ENCODE data around the gene GNB4. TPM values are rescaled to one million over a fixed set of nuclear protein-coding genes. Genes with fewer than 3 reads are reported as not detected.

The GNB4 gene
- total RNA-seq, 1 donor from 2014 or later = 19.1 TPM

GRCh38 chr3:179391906-179392305 is 59.4 kb downstream of the GNB4 start:
- no peaks in the 10 kb centered on the region for H3K36me3 Mint-ChIP-seq (ENCODE audit: unreplicated experiment)
- TF ChIP-seq, protein P1, sequence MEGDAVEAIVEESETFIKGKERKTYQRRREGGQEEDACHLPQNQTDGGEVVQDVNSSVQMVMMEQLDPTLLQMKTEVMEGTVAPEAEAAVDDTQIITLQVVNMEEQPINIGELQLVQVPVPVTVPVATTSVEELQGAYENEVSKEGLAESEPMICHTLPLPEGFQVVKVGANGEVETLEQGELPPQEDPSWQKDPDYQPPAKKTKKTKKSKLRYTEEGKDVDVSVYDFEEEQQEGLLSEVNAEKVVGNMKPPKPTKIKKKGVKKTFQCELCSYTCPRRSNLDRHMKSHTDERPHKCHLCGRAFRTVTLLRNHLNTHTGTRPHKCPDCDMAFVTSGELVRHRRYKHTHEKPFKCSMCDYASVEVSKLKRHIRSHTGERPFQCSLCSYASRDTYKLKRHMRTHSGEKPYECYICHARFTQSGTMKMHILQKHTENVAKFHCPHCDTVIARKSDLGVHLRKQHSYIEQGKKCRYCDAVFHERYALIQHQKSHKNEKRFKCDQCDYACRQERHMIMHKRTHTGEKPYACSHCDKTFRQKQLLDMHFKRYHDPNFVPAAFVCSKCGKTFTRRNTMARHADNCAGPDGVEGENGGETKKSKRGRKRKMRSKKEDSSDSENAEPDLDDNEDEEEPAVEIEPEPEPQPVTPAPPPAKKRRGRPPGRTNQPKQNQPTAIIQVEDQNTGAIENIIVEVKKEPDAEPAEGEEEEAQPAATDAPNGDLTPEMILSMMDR (IDR thresholded peaks at IDR 0.05; ENCODE audit: partially characterized antibody, unreplicated experiment) = no peak

GRCh38 chr3:179376474-179376873 is 74.8 kb downstream of the GNB4 start:
- Mint-ChIP-seq H3K27ac (ENCODE audit: unreplicated experiment) (no peak overlapping the region), H3K36me3 (ENCODE audit: unreplicated experiment) (no peaks in the 10 kb centered on the region), H3K27me3 (ENCODE audit: unreplicated experiment) (no peaks in the 10 kb centered on the region), H3K4me1 (ENCODE audit: low read depth, unreplicated experiment) (no peaks in the 10 kb centered on the region), H3K4me3 (ENCODE audit: unreplicated experiment) (no peak overlapping the region), H3K9me3 (ENCODE audit: unreplicated experiment) (no peaks in the 10 kb centered on the region)
- TF ChIP-seq, protein P1 (IDR thresholded peaks at IDR 0.05; ENCODE audit: partially characterized antibody, unreplicated experiment) = no peak
- DNase-seq = no peak

More at GRCh38 chr3:179391906-179392305, 59.4 kb downstream of the GNB4 start:
- Mint-ChIP-seq H3K4me1 (ENCODE audit: low read depth, unreplicated experiment) (no peaks in the 10 kb centered on the region), H3K27ac (ENCODE audit: unreplicated experiment) (no peak overlapping the region), H3K4me3 (ENCODE audit: unreplicated experiment) (no peak overlapping the region), H3K27me3 (ENCODE audit: unreplicated experiment) (no peaks in the 10 kb centered on the region), H3K9me3 (ENCODE audit: unreplicated experiment) (no peaks in the 10 kb centered on the region)
- DNase-seq = no peak

- no peaks in the 10 kb centered on the region for H3K4me1 Mint-ChIP-seq (ENCODE audit: low read depth, unreplicated experiment)
- TF ChIP-seq, protein P1 (IDR thresholded peaks at IDR 0.05; ENCODE audit: partially characterized antibody, unreplicated experiment) = no peak
- no peak for DNase-seq
- H3K9me3 Mint-ChIP-seq (ENCODE audit: unreplicated experiment) = no peaks in the 10 kb centered on the region
- H3K27me3 Mint-ChIP-seq (ENCODE audit: unreplicated experiment) = no peaks in the 10 kb centered on the region
- H3K36me3 Mint-ChIP-seq (ENCODE audit: unreplicated experiment) = no peaks in the 10 kb centered on the region
- H3K4me3 Mint-ChIP-seq (ENCODE audit: unreplicated experiment) = no peak overlapping the region
- no peak overlapping the region for H3K27ac Mint-ChIP-seq (ENCODE audit: unreplicated experiment)
Measured at GRCh38 chr3:179375091-179375999, 75.9 kb downstream of the GNB4 start.

DNA sequence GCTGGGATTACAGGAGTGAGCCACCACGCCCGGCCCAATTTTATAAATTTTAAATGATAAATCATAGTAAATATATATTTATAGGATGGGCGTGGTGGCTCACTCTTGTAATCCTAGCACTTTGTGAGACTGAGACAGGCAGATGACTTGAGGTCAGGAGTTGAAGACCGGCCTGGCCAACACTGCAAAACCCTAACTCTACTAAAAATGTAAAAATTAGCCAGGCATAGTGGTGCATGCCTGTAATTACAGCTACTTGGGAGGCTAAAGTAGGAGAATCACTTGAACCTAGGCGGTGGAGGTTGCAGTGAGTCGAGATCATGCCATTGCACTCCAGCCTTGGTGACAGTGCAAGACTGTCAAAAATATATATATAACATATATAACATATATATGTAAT is 77.3 kb downstream of the GNB4 start:
- no peaks in the 10 kb centered on the region for H3K4me1 Mint-ChIP-seq (ENCODE audit: low read depth, unreplicated experiment)
- no peaks in the 10 kb centered on the region for H3K36me3 Mint-ChIP-seq (ENCODE audit: unreplicated experiment)
- H3K9me3 Mint-ChIP-seq (ENCODE audit: unreplicated experiment) = no peaks in the 10 kb centered on the region
- H3K27ac Mint-ChIP-seq (ENCODE audit: unreplicated experiment) = no peak overlapping the region
- no peak overlapping the region for H3K4me3 Mint-ChIP-seq (ENCODE audit: unreplicated experiment)
- TF ChIP-seq, protein P1 (IDR thresholded peaks at IDR 0.05; ENCODE audit: partially characterized antibody, unreplicated experiment) = no peak
- no peaks in the 10 kb centered on the region for H3K27me3 Mint-ChIP-seq (ENCODE audit: unreplicated experiment)
- no peak for DNase-seq

GRCh38 chr3:179369621-179370020 is 81.6 kb downstream of the GNB4 start:
- TF ChIP-seq, protein P1 (IDR thresholded peaks at IDR 0.05; ENCODE audit: partially characterized antibody, unreplicated experiment) = no peak
- H3K4me1 Mint-ChIP-seq (ENCODE audit: low read depth, unreplicated experiment) = no peaks in the 10 kb centered on the region
- DNase-seq = no peak
- no peak overlapping the region for H3K4me3 Mint-ChIP-seq (ENCODE audit: unreplicated experiment)
- no peaks in the 10 kb centered on the region for H3K36me3 Mint-ChIP-seq (ENCODE audit: unreplicated experiment)
- no peaks in the 10 kb centered on the region for H3K9me3 Mint-ChIP-seq (ENCODE audit: unreplicated experiment)
- no peaks in the 10 kb centered on the region for H3K27me3 Mint-ChIP-seq (ENCODE audit: unreplicated experiment)
- H3K27ac Mint-ChIP-seq (ENCODE audit: unreplicated experiment) = no peak overlapping the region

Data from glutamatergic neuron (in vitro differentiated cells).